NCI-H1417 (cell line): ENCODE measurements around the gene KMT2E.
"Not testable (repeated sequence)": the region's sequence is repeated elsewhere in the genome, so short reads cannot be mapped to it uniquely, and the experiment has no call there.

Experiments used
- DNase-seq, 3 experiments: peaks; one replicate each; lab custom pipeline; 2025; lab: John Stamatoyannopoulos, UW

The KMT2E gene

DNA sequence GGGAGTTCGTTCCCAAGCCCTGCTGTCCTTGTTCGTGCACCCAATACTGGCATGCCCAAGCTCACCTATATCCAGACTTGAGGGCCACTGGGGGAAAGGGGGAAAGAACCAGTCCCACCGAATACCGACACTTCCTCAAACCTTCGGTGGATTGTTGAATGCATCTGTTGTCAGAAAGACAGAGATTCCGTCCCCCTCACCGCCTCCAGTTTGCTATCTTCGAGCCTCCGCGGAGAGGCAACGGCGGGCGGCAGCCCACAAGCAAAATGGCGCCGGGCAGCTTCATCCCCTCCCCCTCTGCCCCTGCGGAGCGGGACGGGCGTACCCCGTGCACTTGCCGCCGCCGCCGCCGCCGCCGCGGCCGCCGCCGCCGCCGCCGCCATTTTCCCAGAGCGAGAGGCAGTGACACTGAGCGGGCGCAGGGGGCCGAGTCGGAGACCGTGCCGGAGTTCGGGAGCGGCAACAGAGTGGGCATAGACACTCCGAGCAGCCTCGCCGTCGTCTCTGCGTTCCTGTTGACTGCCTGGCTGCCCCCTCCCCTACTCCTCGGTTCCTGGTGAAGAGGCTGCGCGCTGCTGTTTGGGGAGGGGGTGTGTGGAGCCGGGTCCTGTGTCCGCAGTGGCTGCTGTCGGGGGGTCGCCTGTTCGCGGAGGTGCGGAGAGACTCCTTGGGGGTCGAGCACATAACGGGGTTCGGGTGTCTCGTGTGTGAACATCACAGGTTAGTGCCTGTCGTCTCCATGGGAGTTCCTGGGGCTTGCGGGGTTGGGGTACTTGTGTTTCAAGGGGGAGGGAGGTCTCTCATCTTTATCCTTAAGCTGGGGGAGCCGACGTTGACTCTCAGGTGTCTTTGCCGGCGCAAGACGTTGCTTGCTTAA, at the start of gene KMT2E:
KMT2E (plus strand) TSS at position 390 of the 877 bp plus-strand sequence. CDS start 26,748 bp downstream, outside the sequence.
- peak; percentile 94 to 95 (median 94) for DNase-seq

GRCh38 chr7:104964626-104965236, 49.3 kb upstream of the KMT2E start:
- no peak for DNase-seq

- no peak for DNase-seq
Measured at GRCh38 chr7:104966022-104966421, 48.0 kb upstream of the KMT2E start.

DNA sequence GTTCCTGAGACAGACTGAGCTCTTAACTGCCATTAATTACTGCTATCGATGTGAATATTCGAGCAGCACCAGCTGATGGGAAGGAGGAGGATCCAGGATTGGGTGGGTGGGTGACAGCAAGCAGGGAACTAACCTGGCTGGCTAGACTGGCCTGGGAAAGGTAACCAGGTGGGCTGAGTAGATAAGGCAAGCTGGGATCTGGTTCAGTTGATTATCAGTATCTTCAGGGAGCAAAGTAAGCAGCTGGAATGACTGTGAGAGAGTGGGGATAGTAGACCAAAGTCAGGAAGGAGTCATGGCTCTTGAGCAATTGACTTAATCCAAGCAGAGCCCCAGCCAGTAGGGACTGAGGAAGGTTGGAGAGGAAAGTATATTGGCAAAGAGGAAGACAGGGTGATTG, 46.9 kb upstream of the KMT2E start:
- no peak for DNase-seq

GRCh38 chr7:104967595-104967994, 46.4 kb upstream of the KMT2E start:
- no peak for DNase-seq

GRCh38 chr7:104968648-104969047, 45.4 kb upstream of the KMT2E start:
- no peak for DNase-seq

DNA sequence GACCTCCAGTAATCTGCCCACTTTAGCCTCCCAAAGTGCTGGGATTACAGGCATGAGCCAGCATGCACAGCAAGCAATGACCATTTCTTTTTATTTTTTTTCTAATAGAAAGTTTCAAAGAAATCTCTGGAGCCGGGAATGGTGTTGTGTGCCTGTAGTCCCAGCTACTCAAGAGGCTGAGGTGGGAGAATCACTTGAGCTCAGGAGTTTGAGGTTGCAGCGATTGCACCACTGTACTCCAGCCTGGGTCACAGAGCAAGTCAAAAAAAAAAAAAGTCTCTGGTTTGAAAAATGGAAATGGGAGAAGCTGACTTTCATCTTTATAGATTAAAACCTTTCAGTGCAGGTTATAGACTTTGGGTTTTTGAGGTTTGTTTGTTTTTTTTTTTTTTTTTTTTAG, 44.8 kb upstream of the KMT2E start:
- DNase-seq: no peak

- peak in 1 of 3 experiments; percentile 59 for DNase-seq
Measured at GRCh38 chr7:104971290-104972071, 42.5 kb upstream of the KMT2E start.

GRCh38 chr7:104972500-104972899, 41.5 kb upstream of the KMT2E start:
- DNase-seq: no peak

GRCh38 chr7:104973227-104973626, 40.8 kb upstream of the KMT2E start:
- DNase-seq: no peak

DNA sequence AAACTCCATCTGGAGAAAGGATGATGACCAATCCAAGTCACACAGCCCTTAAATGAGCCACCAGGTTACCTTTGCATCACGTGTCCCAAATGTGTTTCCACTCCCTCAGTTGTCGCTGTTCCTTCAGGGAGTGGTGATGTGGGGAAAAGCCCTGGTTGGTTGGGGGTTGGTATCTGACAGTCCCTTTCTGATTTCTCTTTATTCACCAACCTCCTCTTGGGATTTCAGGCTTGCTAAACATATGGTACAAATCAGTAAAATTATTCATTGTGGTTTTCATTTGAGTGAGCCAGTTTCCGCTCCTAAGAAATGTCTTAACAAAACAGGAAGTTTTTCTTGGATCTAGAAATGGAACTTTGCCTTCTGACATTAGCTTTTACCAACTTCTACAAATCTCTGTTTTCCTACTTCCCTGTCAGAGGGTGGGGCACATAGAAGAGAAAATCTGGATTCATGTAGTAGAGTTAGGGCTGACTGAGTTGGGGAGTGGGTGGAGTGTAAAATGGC, 40.0 kb upstream of the KMT2E start:
- no peak for DNase-seq

GRCh38 chr7:104975553-104975952, 38.5 kb upstream of the KMT2E start:
- not testable (repeated sequence) for DNase-seq

- DNase-seq: no peak
Measured at GRCh38 chr7:104976966-104977636, 36.9 kb upstream of the KMT2E start.

DNA sequence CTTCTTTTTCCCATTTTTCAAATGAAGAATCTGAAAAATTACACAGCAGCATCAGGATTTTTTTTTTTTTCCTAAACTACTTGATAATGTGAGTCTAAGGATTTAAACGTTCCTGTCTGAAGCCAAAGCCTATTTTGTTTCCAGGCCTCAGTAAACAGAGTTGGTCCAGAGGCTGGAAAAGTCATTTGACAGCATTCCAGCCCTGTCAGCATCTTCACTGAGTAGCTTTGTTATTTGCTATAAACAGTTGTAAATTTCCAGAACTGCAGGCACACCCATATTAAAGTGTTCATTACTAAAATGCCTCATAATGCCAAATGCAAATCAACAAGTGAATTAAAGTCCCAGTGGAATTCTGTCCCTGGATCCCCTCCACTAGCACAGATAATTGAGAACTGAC, 35.5 kb upstream of the KMT2E start:
- no peak for DNase-seq

DNA sequence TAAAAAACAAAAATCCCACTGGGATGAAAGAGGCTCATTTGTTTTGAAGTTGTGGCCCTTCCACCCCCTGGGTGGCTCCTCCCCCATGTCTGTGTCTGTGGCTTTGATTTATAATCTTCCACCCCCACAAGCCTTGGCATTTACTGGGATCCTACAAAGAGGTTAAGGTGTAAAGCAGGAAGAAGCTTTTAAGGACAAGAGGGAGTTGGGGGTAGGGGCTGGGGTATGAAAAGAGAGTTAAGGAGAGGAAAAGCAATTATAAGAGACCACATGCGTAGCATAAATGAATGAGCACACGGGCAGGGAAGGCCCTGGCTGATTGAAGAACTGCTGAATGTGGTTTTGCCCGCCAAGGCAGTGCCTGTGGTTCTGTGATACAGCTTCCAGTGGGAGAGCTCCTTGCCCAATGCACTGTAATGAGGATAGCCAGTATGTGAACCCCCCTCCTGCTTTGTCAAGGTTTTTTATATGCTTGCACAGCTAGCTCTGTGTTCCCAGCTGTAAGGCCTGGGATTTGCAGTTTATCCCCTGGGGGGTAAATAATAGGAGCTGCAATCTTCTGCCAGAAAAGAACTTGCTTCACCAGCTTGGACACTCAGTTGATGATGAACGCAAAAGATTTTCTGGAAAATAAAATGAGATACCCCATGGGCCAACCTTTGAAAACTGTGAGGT, 34.7 kb upstream of the KMT2E start:
- DNase-seq: peak in 2 of 3 experiments; percentile 29 to 67

- DNase-seq: no peak
Measured at GRCh38 chr7:104980440-104980839, 33.6 kb upstream of the KMT2E start.

GRCh38 chr7:104980841-104981671, 32.9 kb upstream of the KMT2E start:
- peak; percentile 40 to 82 (median 81) for DNase-seq

DNA sequence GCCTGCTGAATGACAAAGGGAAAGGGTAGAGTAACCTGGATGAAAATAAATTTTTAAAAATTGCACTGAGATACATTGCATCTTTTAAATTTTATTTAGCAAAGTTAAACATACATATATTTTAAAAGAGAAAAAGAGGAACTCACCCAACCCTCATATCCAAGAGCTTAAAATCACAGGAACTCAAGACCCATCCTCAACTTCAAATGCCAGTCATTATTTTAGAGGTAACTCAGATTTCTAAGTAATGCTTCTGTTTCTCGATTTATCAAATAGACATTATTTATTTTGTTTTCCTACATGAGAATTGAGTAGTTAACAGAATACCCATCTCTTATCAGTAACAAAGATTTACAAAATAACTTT, 32.4 kb upstream of the KMT2E start:
- DNase-seq: no peak

- DNase-seq: peak in 1 of 3 experiments; percentile 57
Measured at GRCh38 chr7:104982308-104983075, 31.5 kb upstream of the KMT2E start.
